GM12878 (cell line): Measurements from ENCODE around the gene NPAS4. TPM values are rescaled to one million over a fixed set of nuclear protein-coding genes. Genes with fewer than 3 reads are reported as not detected.

Experiments
- ATAC-seq: fragments of 200-7000 bp; cut with Tn5 transposase; 3 replicates; pipeline ENCODE4 v1.9.1; 2020; ENCODE audit warnings: mild to moderate bottlenecking, moderate library complexity
- BruUV-seq: library from RNA; stranded (reverse); fragments of 400-500 nt; replicated peaks from 2 replicates; lab custom pipeline; 2021; lab: Mats Ljungman, UMichigan
- CTCF ChIA-PET: fragments of 300-600 bp; sonication (Branson Sonifier 250); formaldehyde crosslinking; extraction: SDS; loops from one replicate; lab custom pipeline; 2021; ENCODE audit warnings: inconsistent platforms; lab: Yijun Ruan, JAX
- POLR2A ChIA-PET: fragments of 350-600 bp; formaldehyde crosslinking; extraction: SDS; loops from one replicate; lab custom pipeline; 2021; ENCODE audit warnings: inconsistent platforms; lab: Charles Lee
- RAD21 ChIA-PET: fragments of 300-600 bp; sonication (Branson Sonifier 250); formaldehyde crosslinking; loops from one replicate; lab custom pipeline; 2023; ENCODE audit warnings: antibody characterized with exemption; ENCODE audit not compliant: unreplicated experiment; lab: Charles Lee
- SMC1A ChIA-PET: fragments of 300-600 bp; sonication (Branson Sonifier 250); formaldehyde crosslinking; loops from one replicate; lab custom pipeline; 2023; ENCODE audit not compliant: unreplicated experiment, uncharacterized antibody; lab: Charles Lee
- DNase-seq: peaks from one replicate; pipeline ENCODE4 v3.0.0-alpha.2; 2011; ENCODE audit warnings: low read depth, low spot score
- FAIRE-seq: peaks from 3 replicates; lab custom pipeline; 2011; peaks lifted over from hg19 to GRCh38; lab: Jason Lieb, UNC
- H2AFZ ChIP-seq: 2 replicates; pipeline ENCODE4 v1.6.0; 2011; ENCODE audit warnings: low read depth, low read length, control low read depth; ENCODE audit not compliant: control insufficient read depth
- H3K27ac ChIP-seq: 2 replicates; pipeline ENCODE4 v1.5.1; 2011; ENCODE audit warnings: control low read depth; ENCODE audit not compliant: control insufficient read depth, insufficient read depth
- H3K27me3 ChIP-seq, 2 experiments: replicated peaks in 1 of 2; 2 replicates each; pipeline versions ENCODE4 v1.6.0 to v1.6.1; 2011; ENCODE audit warnings: low read length in 1 of 2; ENCODE audit not compliant: control insufficient read depth in 2 of 2, insufficient read depth in 2 of 2
- H3K36me3 ChIP-seq, 2 experiments: 2 replicates each; pipeline ENCODE4 v1.5.1; 2011; ENCODE audit warnings: low read length in 1 of 2; ENCODE audit not compliant: control insufficient read depth in 2 of 2, insufficient read depth in 2 of 2
- H3K4me1 ChIP-seq: 2 replicates; pipeline ENCODE4 v1.6.1; 2011; ENCODE audit warnings: mild to moderate bottlenecking, low read length, moderate library complexity, mixed read lengths; ENCODE audit not compliant: control insufficient read depth, insufficient read depth
- H3K4me2 ChIP-seq: 2 replicates; pipeline ENCODE4 v1.6.0; 2011; ENCODE audit warnings: control low read depth; ENCODE audit not compliant: control insufficient read depth, insufficient read depth
- H3K4me3 ChIP-seq: fragments of 200-600 bp; sonication (generic); 2 replicates; pipeline ENCODE4 v1.5.1; 2016
- H3K79me2 ChIP-seq: 2 replicates; pipeline ENCODE4 v1.6.0; 2011; ENCODE audit warnings: low read length; ENCODE audit not compliant: control insufficient read depth, insufficient read depth
- H3K9ac ChIP-seq: 2 replicates; pipeline ENCODE4 v1.8.0; 2011; ENCODE audit warnings: low read length, control low read depth, mixed read lengths; ENCODE audit not compliant: control insufficient read depth, insufficient read depth
- H3K9me3 ChIP-seq: replicated peaks from 3 replicates; pipeline ENCODE4 v1.5.1; 2011; ENCODE audit warnings: mild to moderate bottlenecking, low read length; ENCODE audit not compliant: control insufficient read depth, insufficient read depth
- H4K20me1 ChIP-seq: 2 replicates; pipeline ENCODE4 v1.6.0; 2011; ENCODE audit not compliant: control insufficient read depth, insufficient read depth
- CBFB ChIP-seq: IDR thresholded peaks from 2 replicates; pipeline ENCODE4 v1.6.1; 2016; ENCODE audit warnings: antibody characterized with exemption, low read depth
- FOXK2 ChIP-seq: fragments of 450-650 bp; IDR thresholded peaks from 2 replicates; pipeline ENCODE4 v1.6.1; 2017; ENCODE audit warnings: mild to moderate bottlenecking, moderate library complexity
- IRF5 ChIP-seq: fragments of 450-650 bp; IDR thresholded peaks from 2 replicates; pipeline ENCODE4 v1.6.1; 2017; ENCODE audit warnings: borderline replicate concordance
- MLLT1 ChIP-seq: fragments of 450-650 bp; IDR thresholded peaks from 2 replicates; pipeline ENCODE4 v1.6.1; 2016; ENCODE audit warnings: mild to moderate bottlenecking
- NFYB ChIP-seq: IDR thresholded peaks from 2 replicates; pipeline ENCODE4 v1.6.1; 2011; ENCODE audit warnings: low read depth, mild to moderate bottlenecking, low read length, improper control_type of control experiment, moderate library complexity; ENCODE audit not compliant: insufficient read depth
- RCOR1 ChIP-seq: conservative IDR thresholded peaks from 2 replicates; pipeline ENCODE4 v1.6.1; 2012; ENCODE audit warnings: low read depth, low read length, improper control_type of control experiment
- RELA ChIP-seq: fragments of 450-650 bp; IDR thresholded peaks from 2 replicates; pipeline ENCODE4 v1.8.0; 2014; ENCODE audit warnings: borderline replicate concordance; ENCODE audit not compliant: partially characterized antibody
- SRF ChIP-seq, 2 experiments: IDR thresholded peaks; 2 replicates each; pipeline ENCODE4 v1.6.1; 2011; ENCODE audit warnings: low read depth in 2 of 2, low read length in 2 of 2, mild to moderate bottlenecking in 1 of 2, moderate library complexity in 1 of 2
- WGBS: methylation state at CpG from one replicate; pipeline ENCODE4 v1.1.6; 2016; ENCODE audit warnings: low lambda C conversion rate; ENCODE audit not compliant: insufficient replicate concordance, insufficient coverage; ENCODE audit errors: missing lambda C conversion rate; 5-methylcytosine and 5-hydroxymethylcytosine counted together
- in situ Hi-C: fragments of 300-500 bp; cut with MboI; formaldehyde crosslinking; loops from 9 replicates; pipeline ENCODE4 v1.14.3; 2018; ENCODE audit warnings: mixed read lengths
- intact Hi-C: fragments of 100-400 bp; cut with micrococcal nuclease; formaldehyde crosslinking; loops from one replicate; pipeline ENCODE4 v1.14.2; 2022; ENCODE audit not compliant: unreplicated experiment
- polyA plus RNA-seq, 11 experiments: library from polyadenylated mRNA; depleted of rRNA in 4 of 11; unstranded in 6 of 11; stranded (reverse) in 5 of 11; fragments of >200 nt; fragmentation: Nextera tagmentation in 4 of 11; fragmentation: Illumina TruSeq in 1 of 11; extraction: Ambion mirVana in 4 of 11; extraction: Trizol in 1 of 11; gene quantifications; 1 replicate in 1 of 11; 2 replicates in 10 of 11; pipeline versions ENCODE4 v1.2.1 to v1.2.3, GENCODE V29; 2011 to 2016; ENCODE audit warnings: inconsistent platforms in 2 of 11, missing spikeins in 2 of 11, low read depth in 1 of 11
- total RNA-seq, 4 experiments: library from RNA; depleted of rRNA in 3 of 4; stranded (reverse); fragments of >200 nt in 3 of 4; fragmentation: Illumina TruSeq in 1 of 4; extraction: Trizol in 1 of 4; gene quantifications; 2 replicates each; pipeline versions ENCODE4 v1.2.1 to v1.2.3, GENCODE V29; 2013 to 2021

The NPAS4 gene
- total and polyA plus RNA-seq, 10 of the 15 experiments (the other 5 are each of a cell fraction or from before 2014, with no cell fraction given), result 0.03 to 0.18 (median 0.06) TPM; not detected in 7

GRCh38 chr11:66472054-66472453 lies 51.2 kb downstream of the NPAS4 start:
- FAIRE-seq (no peak), ATAC-seq (no peak), DNase-seq (no peak)
- intact Hi-C loops (no loop called here), in situ Hi-C loops (no loop called here)
- no peaks in the 10 kb centered on the region for H3K27me3 ChIP-seq
- no TSS peak for BruUV-seq
- no peaks in the 10 kb centered on the region for H4K20me1 ChIP-seq
- H3K36me3 ChIP-seq, result no peaks in the 10 kb centered on the region
- no peaks in the 10 kb centered on the region for H3K4me1 ChIP-seq
- ChIA-PET CTCF (interaction anchor here (1.0 kb wide), 1 partner anchor 83 kb away, joined by 6 read pairs; no protein-coding TSS in a partner anchor), SMC1A (interaction anchor here (0.9 to 1.4 kb wide), 2 partner anchors 9 to 62 kb away, joined by 3 read pairs; no protein-coding TSS in a partner anchor), POLR2A (interaction anchor here (1.1 kb wide), 1 partner anchor 203 kb away, joined by 3 read pairs; no protein-coding TSS in a partner anchor), RAD21 (no interaction called here)
- H3K9ac ChIP-seq, result no peak overlapping the region
- no peak for TF ChIP-seq RCOR1
- no peak for TF ChIP-seq FOXK2
- no peak for TF ChIP-seq SRF (IDR thresholded peaks at IDR 0.05; ENCODE audit: low read depth in 2 of 2, low read length in 2 of 2)
- no peak for TF ChIP-seq RELA
- TF ChIP-seq NFYB, result no peak
- TF ChIP-seq MLLT1, result no peak
- TF ChIP-seq CBFB, result no peak
- no peak for TF ChIP-seq IRF5
- no peaks in the 10 kb centered on the region for H3K79me2 ChIP-seq
- no peak overlapping the region for H2AFZ ChIP-seq
- no peaks in the 10 kb centered on the region for H3K9me3 ChIP-seq
- no peak overlapping the region for H3K4me3 ChIP-seq
- no peak overlapping the region for H3K27ac ChIP-seq
- WGBS, result 98% methylated on average over 8 of the region's 9 CpGs
- no peak overlapping the region for H3K4me2 ChIP-seq
